ENCODE data around the gene DOCK1.

DOCK1 gene

GRCh38 chr10:127039435-127039834, 134.2 kb downstream of the DOCK1 start:
- no peak for DNase-seq (ENCODE audit: low read depth)

- DNase-seq (ENCODE audit: low read depth) = no peak
Measured at GRCh38 chr10:127040756-127041155, 135.5 kb downstream of the DOCK1 start.

GRCh38 chr10:127041552-127041951, 136.3 kb downstream of the DOCK1 start:
- DNase-seq (ENCODE audit: low read depth) = peak; percentile 82

GRCh38 chr10:127043301-127043700, 138.1 kb downstream of the DOCK1 start:
- no peak for DNase-seq (ENCODE audit: low read depth)

GRCh38 chr10:127044186-127044585, 139.0 kb downstream of the DOCK1 start:
- DNase-seq (ENCODE audit: low read depth) = no peak

- DNase-seq (ENCODE audit: low read depth) = peak; percentile 2
Measured at GRCh38 chr10:127046975-127047877, 142.0 kb downstream of the DOCK1 start.

- no peak for DNase-seq (ENCODE audit: low read depth)
Measured at GRCh38 chr10:127047878-127048238, 142.6 kb downstream of the DOCK1 start.

- no peak for DNase-seq (ENCODE audit: low read depth)
Measured at GRCh38 chr10:127048630-127049029, 143.4 kb downstream of the DOCK1 start.

GRCh38 chr10:127052001-127052400, 146.8 kb downstream of the DOCK1 start:
- DNase-seq (ENCODE audit: low read depth) = no peak

- no peak for DNase-seq (ENCODE audit: low read depth)
Measured at GRCh38 chr10:127055263-127055662, 150.0 kb downstream of the DOCK1 start.

- DNase-seq (ENCODE audit: low read depth) = no peak
Measured at GRCh38 chr10:127059314-127059713, 154.1 kb downstream of the DOCK1 start.

- no peak for DNase-seq (ENCODE audit: low read depth)
Measured at GRCh38 chr10:127063762-127064161, 158.5 kb downstream of the DOCK1 start.

- DNase-seq (ENCODE audit: low read depth) = no peak
Measured at GRCh38 chr10:127064474-127064873, 159.2 kb downstream of the DOCK1 start.

- no peak for DNase-seq (ENCODE audit: low read depth)
Measured at GRCh38 chr10:127067542-127068194, 162.4 kb downstream of the DOCK1 start.

GRCh38 chr10:127068485-127068884, 163.3 kb downstream of the DOCK1 start:
- DNase-seq (ENCODE audit: low read depth) = no peak

GRCh38 chr10:127069436-127069835, 164.2 kb downstream of the DOCK1 start:
- DNase-seq (ENCODE audit: low read depth) = no peak

GRCh38 chr10:127071126-127071525, 165.9 kb downstream of the DOCK1 start:
- DNase-seq (ENCODE audit: low read depth) = no peak

- DNase-seq (ENCODE audit: low read depth) = no peak
Measured at GRCh38 chr10:127073666-127074065, 168.4 kb downstream of the DOCK1 start.

GRCh38 chr10:127079392-127079791, 174.2 kb downstream of the DOCK1 start:
- DNase-seq (ENCODE audit: low read depth) = no peak

- DNase-seq (ENCODE audit: low read depth) = no peak
Measured at GRCh38 chr10:127080317-127080716, 175.1 kb downstream of the DOCK1 start.

GRCh38 chr10:127081851-127082345, 176.7 kb downstream of the DOCK1 start:
- DNase-seq (ENCODE audit: low read depth) = no peak

GRCh38 chr10:127082651-127083050, 177.4 kb downstream of the DOCK1 start:
- no peak for DNase-seq (ENCODE audit: low read depth)

- DNase-seq (ENCODE audit: low read depth) = no peak
Measured at GRCh38 chr10:127085957-127086356, 180.7 kb downstream of the DOCK1 start.
